Epithelial cell of proximal tubule (primary cell): ENCODE results near the gene TRIM63. TPM values are rescaled to one million over a fixed set of nuclear protein-coding genes. Genes with fewer than 3 reads are reported as not detected.

Experiments
- DNase-seq: peaks from one replicate; pipeline ENCODE4 v3.0.0-alpha.2; 2011; ENCODE audit warnings: low read depth
- H3K4me3 ChIP-seq: 2 replicates; pipeline ENCODE4 v1.5.1; 2011; ENCODE audit warnings: low read depth, mild to moderate bottlenecking, low read length
- CTCF ChIP-seq: conservative IDR thresholded peaks from 2 replicates; pipeline ENCODE4 v1.5.1; 2012; ENCODE audit warnings: low read depth, mild to moderate bottlenecking, low read length
- total RNA-seq: library from RNA; depleted of rRNA; stranded (reverse); fragments of >200 nt; gene quantifications from 2 replicates; pipeline ENCODE4 v1.2.3, GENCODE V29; 2015

The TRIM63 gene
- total RNA-seq, 1 donor from 2014 or later: not detected

GRCh38 chr1:26029054-26029863 is 38.2 kb downstream of the TRIM63 start:
- no peak for DNase-seq
- no peak for TF ChIP-seq CTCF
- H3K4me3 ChIP-seq: no peak overlapping the region

GRCh38 chr1:26028490-26028980 is 38.9 kb downstream of the TRIM63 start:
- no peak for DNase-seq
- TF ChIP-seq CTCF: no peak
- no peak overlapping the region for H3K4me3 ChIP-seq

GRCh38 chr1:26027716-26028489 is 39.5 kb downstream of the TRIM63 start:
- no peak for TF ChIP-seq CTCF
- H3K4me3 ChIP-seq: no peak overlapping the region
- no peak for DNase-seq

DNA sequence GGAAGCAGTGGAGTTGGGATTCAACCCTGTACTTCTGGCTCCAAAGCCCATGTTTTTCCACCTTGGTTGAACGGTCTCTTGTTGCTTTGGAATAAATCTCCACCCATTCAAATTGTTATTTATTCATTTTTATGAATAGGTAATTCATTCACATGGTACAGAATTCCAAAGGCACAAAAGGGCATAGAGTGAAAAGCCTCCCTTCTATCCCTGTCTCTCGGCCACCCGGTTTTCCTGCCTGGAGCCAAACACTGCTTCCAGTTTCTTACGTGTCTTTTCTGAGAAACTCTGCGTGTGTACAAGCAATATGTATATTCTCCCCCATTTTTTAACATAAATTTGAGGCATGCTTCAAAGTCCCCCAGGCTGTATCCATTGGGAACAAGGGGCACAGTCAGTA is 41.9 kb downstream of the TRIM63 start:
- no peak for DNase-seq

GRCh38 chr1:26025060-26025459 is 42.4 kb downstream of the TRIM63 start:
- no peak overlapping the region for H3K4me3 ChIP-seq
- no peak for TF ChIP-seq CTCF
- DNase-seq: no peak

More for the DNA sequence above, 41.9 kb downstream of the TRIM63 start:
- no peak overlapping the region for H3K4me3 ChIP-seq
- TF ChIP-seq CTCF: no peak

- no peak for TF ChIP-seq CTCF
- DNase-seq: no peak
- no peak overlapping the region for H3K4me3 ChIP-seq
Measured at GRCh38 chr1:26023826-26024225, 43.6 kb downstream of the TRIM63 start.
